Peyer's patch (tissue), 4 donors: ENCODE results near the gene ITGAD.
"Not testable (repeated sequence)": the region's sequence is repeated elsewhere in the genome, so short reads cannot be mapped to it uniquely, and the experiment has no call there.

Experiments used
- CTCF ChIP-seq, 6 experiments: fragments of 450-650 bp in 4 of 6; fragments of 200-600 bp in 2 of 6; sonication (generic) in 1 of 6; IDR thresholded peaks; one replicate each; pipeline ENCODE4 v1.5.1; 2017 to 2019; ENCODE audit warnings: antibody characterized with exemption in 6 of 6, mild to moderate bottlenecking in 3 of 6, moderate library complexity in 1 of 6
- POLR2A ChIP-seq, 2 donors: fragments of 450-650 bp; IDR thresholded peaks; one replicate each; pipeline ENCODE4 v1.5.1; 2017; ENCODE audit warnings: antibody characterized with exemption in 2 of 2, mild to moderate bottlenecking in 2 of 2, moderate library complexity in 2 of 2

GRCh38 chr16:31417036-31417435 is 23.9 kb downstream of the ITGAD start:
- TF ChIP-seq POLR2A, CTCF (IDR thresholded peaks at IDR 0.05): not testable (repeated sequence)
